ENCODE data around the gene CACNA1D. TPM values are rescaled to one million over a fixed set of nuclear protein-coding genes. Genes with fewer than 3 reads are reported as not detected.

Gene CACNA1D
- total and polyA plus RNA-seq, 9 of the 15 experiments (the other 6 are each of a cell fraction or from before 2014, with no cell fraction given) = 0.29 TPM; not detected in 8

DNA sequence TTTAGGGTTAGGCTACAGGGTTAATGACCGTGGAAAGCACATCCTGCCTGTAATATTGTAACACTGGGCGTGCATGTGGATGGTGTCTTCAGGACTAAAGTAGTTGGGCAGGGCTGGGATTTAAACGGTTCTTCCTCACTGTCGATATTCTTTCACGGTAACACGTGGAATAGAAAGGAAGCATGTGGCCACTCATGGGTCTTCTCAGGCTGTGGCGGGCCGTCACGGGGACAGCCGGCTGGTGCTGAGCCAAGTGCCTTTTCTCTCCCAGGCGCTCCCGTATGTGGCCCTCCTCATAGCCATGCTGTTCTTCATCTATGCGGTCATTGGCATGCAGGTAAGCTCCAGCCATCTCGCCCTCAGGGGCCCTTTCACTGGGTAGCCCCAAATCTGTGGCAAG, 278.2 kb downstream of the CACNA1D start (continued):
- no peak for TF ChIP-seq CC2D1A (IDR thresholded peaks at IDR 0.05)
- no peak for TF ChIP-seq ZNF12 (CRISPR knock-in tag; IDR thresholded peaks at IDR 0.05)
- TF ChIP-seq ZNF175 (CRISPR knock-in tag; IDR thresholded peaks at IDR 0.05; ENCODE audit: low read depth) = no peak
- TF ChIP-seq ASH1L (IDR thresholded peaks at IDR 0.05; ENCODE audit: borderline replicate concordance, low read depth, partially characterized antibody) = no peak

DNA sequence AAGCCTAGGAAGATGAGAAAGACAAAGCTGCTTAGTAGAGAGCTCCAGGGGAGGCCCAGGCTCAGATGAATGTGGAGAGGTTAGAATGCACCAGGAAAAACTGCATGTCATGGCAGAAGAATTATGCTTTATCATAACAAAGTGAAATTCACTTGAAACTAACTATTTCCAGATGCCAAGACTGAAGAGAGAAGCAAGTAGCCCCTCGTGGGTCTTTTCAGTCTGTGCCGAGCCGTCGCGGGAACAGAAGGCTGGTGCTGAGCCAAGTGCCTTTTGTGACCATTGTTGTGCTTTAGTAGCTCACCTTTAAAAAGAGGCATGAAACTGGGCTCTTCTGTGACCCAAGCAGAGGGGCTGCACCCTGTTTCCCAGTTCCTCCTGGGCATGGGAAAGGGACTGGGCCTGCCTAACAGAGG, 278.6 kb downstream of the CACNA1D start:
- ATAC-seq = no peak
- Histone ChIP-seq H3K4me2 (ENCODE audit: insufficient read depth, low read length) (no peak overlapping the region), H3K36me3 (ENCODE audit: control insufficient read depth, insufficient read depth, low read length) (no peaks in the 10 kb centered on the region), H3K4me3 (no peak overlapping the region), H3K9ac (ENCODE audit: insufficient read depth in 1 of 2, low read depth in 2 of 2, low read length in 2 of 2) (no peak overlapping the region), H4K20me1 (replicated peaks; ENCODE audit: control insufficient read depth, insufficient read depth, low read length) (no peaks in the 10 kb centered on the region), H3K9me1 (ENCODE audit: control insufficient read depth, insufficient read depth, low read length) (peaks cover 2% of the 10 kb centered on the region), H3K4me1 (replicated peaks in 1 of 2; ENCODE audit: control insufficient read depth in 2 of 2, insufficient read depth in 2 of 2, low read length in 2 of 2) (no peaks in the 10 kb centered on the region), H3K27me3 (ENCODE audit: control insufficient read depth in 2 of 2, insufficient read depth in 2 of 2, low read length in 2 of 2) (peaks cover 0 to 43% of the 10 kb centered on the region in 2 experiments; a peak in 3 of 5 replicates), H3K9me3 (replicated peaks; ENCODE audit: control insufficient read depth, insufficient read depth, low read depth, low read length) (no peaks in the 10 kb centered on the region), H2AFZ (ENCODE audit: low read depth, low read length) (no peak overlapping the region), H3K79me2 (ENCODE audit: control insufficient read depth, insufficient read depth, low read length) (no peaks in the 10 kb centered on the region), H3K27ac (ENCODE audit: extremely low read depth, low read depth, low read length) (no peak overlapping the region)
- POLR2A ChIA-PET = no interaction called here
- in situ Hi-C loops (cut with MboI) = no loop called here
- intact Hi-C loops (cut with micrococcal nuclease) = no loop called here
- DNase-seq (ENCODE audit: extremely low read depth in 1 of 4, low spot score in 3 of 4) = no peak
- no peak for FAIRE-seq
- no CpG with 5 or more reads among the region's 5 CpGs for WGBS (ENCODE audit: insufficient coverage, low coverage, missing lambda C conversion rate)
- CTCF ChIA-PET (ENCODE audit: low intra/inter-chr PET ratio) = no interaction called here
- BruUV-seq (replicated peaks) = no TSS peak
- TF ChIP-seq RHOXF2B (CRISPR knock-in tag; conservative IDR thresholded peaks at IDR 0.05) = no peak
- no peak for TF ChIP-seq ZNF707 (CRISPR knock-in tag; conservative IDR thresholded peaks at IDR 0.05)
- TF ChIP-seq, protein P1, sequence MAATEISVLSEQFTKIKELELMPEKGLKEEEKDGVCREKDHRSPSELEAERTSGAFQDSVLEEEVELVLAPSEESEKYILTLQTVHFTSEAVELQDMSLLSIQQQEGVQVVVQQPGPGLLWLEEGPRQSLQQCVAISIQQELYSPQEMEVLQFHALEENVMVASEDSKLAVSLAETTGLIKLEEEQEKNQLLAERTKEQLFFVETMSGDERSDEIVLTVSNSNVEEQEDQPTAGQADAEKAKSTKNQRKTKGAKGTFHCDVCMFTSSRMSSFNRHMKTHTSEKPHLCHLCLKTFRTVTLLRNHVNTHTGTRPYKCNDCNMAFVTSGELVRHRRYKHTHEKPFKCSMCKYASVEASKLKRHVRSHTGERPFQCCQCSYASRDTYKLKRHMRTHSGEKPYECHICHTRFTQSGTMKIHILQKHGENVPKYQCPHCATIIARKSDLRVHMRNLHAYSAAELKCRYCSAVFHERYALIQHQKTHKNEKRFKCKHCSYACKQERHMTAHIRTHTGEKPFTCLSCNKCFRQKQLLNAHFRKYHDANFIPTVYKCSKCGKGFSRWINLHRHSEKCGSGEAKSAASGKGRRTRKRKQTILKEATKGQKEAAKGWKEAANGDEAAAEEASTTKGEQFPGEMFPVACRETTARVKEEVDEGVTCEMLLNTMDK (IDR thresholded peaks at IDR 0.05; ENCODE audit: borderline replicate concordance, insufficient read depth, low read depth, low read length, poor library complexity, severe bottlenecking) = no peak
- TF ChIP-seq, protein P2, sequence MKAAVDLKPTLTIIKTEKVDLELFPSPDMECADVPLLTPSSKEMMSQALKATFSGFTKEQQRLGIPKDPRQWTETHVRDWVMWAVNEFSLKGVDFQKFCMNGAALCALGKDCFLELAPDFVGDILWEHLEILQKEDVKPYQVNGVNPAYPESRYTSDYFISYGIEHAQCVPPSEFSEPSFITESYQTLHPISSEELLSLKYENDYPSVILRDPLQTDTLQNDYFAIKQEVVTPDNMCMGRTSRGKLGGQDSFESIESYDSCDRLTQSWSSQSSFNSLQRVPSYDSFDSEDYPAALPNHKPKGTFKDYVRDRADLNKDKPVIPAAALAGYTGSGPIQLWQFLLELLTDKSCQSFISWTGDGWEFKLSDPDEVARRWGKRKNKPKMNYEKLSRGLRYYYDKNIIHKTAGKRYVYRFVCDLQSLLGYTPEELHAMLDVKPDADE (conservative IDR thresholded peaks at IDR 0.05; ENCODE audit: control insufficient read depth, low read depth, low read length) = no peak
- no peak for TF ChIP-seq RAD51 (IDR thresholded peaks at IDR 0.05; ENCODE audit: borderline replicate concordance, low read depth)
- TF ChIP-seq LEF1 (IDR thresholded peaks at IDR 0.05) = no peak
- TF ChIP-seq FOS (IDR thresholded peaks at IDR 0.05; ENCODE audit: extremely low read depth, insufficient read length) = no peak
- TF ChIP-seq TAF1 (IDR thresholded peaks at IDR 0.05; ENCODE audit: control insufficient read depth, extremely low read depth, insufficient read depth, low read length, severe bottlenecking) = no peak
- TF ChIP-seq NRF1 (conservative IDR thresholded peaks at IDR 0.05 in 1 of 2, IDR thresholded peaks at IDR 0.05 in 1 of 2) = no peak
- TF ChIP-seq POU5F1 (IDR thresholded peaks at IDR 0.05; ENCODE audit: borderline replicate concordance, low read depth, low read length, partially characterized antibody) = no peak
- TF ChIP-seq, protein P3, sequence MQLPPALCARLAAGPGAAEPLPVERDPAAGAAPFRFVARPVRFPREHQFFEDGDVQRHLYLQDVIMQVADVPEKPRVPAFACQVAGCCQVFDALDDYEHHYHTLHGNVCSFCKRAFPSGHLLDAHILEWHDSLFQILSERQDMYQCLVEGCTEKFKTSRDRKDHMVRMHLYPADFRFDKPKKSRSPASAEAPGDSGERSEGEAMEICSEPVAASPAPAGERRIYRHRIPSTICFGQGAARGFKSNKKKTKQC (CRISPR knock-in tag; IDR thresholded peaks at IDR 0.05) = no peak
- no peak for TF ChIP-seq SMAD2 (IDR thresholded peaks at IDR 0.05; ENCODE audit: low read depth, low read length)
- no peak for TF ChIP-seq ZNF79 (CRISPR knock-in tag; IDR thresholded peaks at IDR 0.05; ENCODE audit: low read depth)
- TF ChIP-seq PCBP1 (IDR thresholded peaks at IDR 0.05; ENCODE audit: low read depth, low read length, poor library complexity, severe bottlenecking) = no peak
- TF ChIP-seq RB1 (IDR thresholded peaks at IDR 0.05; ENCODE audit: low read depth) = no peak

Data from K562 (cell line).